DOHH2 (cell line): Measurements from ENCODE around the gene DLL1.

Experiments used
- EZH2phosphoT487 ChIP-seq: fragments of 200-600 bp; sonication (generic); IDR thresholded peaks from 2 replicates; pipeline ENCODE4 v1.6.1; 2017; ENCODE audit warnings: borderline replicate concordance, mild to moderate bottlenecking, antibody characterized with exemption, low read length, moderate library complexity, mixed read lengths
- TF ChIP-seq, protein P1 (sequence below): fragments of 200-600 bp; sonication (generic); IDR thresholded peaks from one replicate; pipeline ENCODE4 v1.5.1; 2014; ENCODE audit warnings: antibody characterized with exemption, mild to moderate bottlenecking, low read depth, low read length; ENCODE audit not compliant: poor library complexity, severe bottlenecking

DNA sequence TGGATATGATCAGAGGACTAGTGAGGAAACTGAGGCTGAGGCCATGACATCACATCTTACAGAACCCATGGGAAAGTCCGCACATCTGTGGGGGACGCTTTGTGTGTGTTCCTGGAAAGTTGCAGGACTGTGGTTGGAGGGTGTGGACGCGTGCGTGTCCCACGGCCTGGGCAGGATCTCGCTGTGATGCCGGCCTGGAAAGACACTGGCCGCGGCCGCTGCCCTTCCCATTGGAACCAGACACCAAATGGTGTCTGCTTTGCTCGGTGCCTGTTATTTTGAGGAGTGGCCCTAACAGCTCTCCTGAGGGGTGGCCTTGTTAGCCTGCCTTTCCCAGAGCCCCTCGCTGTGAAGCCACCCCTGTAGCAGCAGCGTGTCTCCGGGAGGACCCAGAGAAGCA, 41.1 kb downstream of the DLL1 start:
- TF ChIP-seq EZH2phosphoT487 = no peak
- TF ChIP-seq, protein P1, sequence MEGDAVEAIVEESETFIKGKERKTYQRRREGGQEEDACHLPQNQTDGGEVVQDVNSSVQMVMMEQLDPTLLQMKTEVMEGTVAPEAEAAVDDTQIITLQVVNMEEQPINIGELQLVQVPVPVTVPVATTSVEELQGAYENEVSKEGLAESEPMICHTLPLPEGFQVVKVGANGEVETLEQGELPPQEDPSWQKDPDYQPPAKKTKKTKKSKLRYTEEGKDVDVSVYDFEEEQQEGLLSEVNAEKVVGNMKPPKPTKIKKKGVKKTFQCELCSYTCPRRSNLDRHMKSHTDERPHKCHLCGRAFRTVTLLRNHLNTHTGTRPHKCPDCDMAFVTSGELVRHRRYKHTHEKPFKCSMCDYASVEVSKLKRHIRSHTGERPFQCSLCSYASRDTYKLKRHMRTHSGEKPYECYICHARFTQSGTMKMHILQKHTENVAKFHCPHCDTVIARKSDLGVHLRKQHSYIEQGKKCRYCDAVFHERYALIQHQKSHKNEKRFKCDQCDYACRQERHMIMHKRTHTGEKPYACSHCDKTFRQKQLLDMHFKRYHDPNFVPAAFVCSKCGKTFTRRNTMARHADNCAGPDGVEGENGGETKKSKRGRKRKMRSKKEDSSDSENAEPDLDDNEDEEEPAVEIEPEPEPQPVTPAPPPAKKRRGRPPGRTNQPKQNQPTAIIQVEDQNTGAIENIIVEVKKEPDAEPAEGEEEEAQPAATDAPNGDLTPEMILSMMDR = no peak
